Thoracic aorta (tissue), 2 donors: ENCODE results near the gene SAMMSON. TPM values are rescaled to one million over a fixed set of nuclear protein-coding genes. Genes with fewer than 3 reads are reported as not detected.

Experiments
- ATAC-seq: fragments of 150-250 bp; one replicate; pipeline ENCODE4 v1.8.0; 2017; ENCODE audit warnings: low read depth; ENCODE audit not compliant: insufficient number of reproducible peaks, low FRiP score
- DNase-seq: peaks from one replicate; pipeline ENCODE4 v3.0.0-alpha.2; 2020; ENCODE audit warnings: low spot score
- H3K27ac ChIP-seq, 2 donors: fragments of 200-600 bp; sonication (generic); 1 replicate in 1 of 2; 2 replicates in 1 of 2; pipeline ENCODE4 v1.5.1; 2016; ENCODE audit warnings: mild to moderate bottlenecking in 2 of 2, moderate library complexity in 2 of 2
- H3K27me3 ChIP-seq: fragments of 200-600 bp; sonication (generic); replicated peaks from 2 replicates; pipeline ENCODE4 v1.6.0; 2016; ENCODE audit warnings: mild to moderate bottlenecking; ENCODE audit not compliant: insufficient read depth
- H3K36me3 ChIP-seq: fragments of 200-600 bp; sonication (generic); one replicate; pipeline ENCODE4 v1.5.1; 2016
- H3K4me1 ChIP-seq, 2 donors: fragments of 200-600 bp; sonication (generic); 1 replicate in 1 of 2; 2 replicates in 1 of 2; pipeline versions ENCODE4 v1.5.1 to v1.6.0; 2016; ENCODE audit warnings: low read depth in 2 of 2, mild to moderate bottlenecking in 1 of 2; ENCODE audit not compliant: control insufficient read depth in 1 of 2
- H3K4me3 ChIP-seq: fragments of 200-600 bp; sonication (generic); 2 replicates; pipeline ENCODE4 v1.5.1; 2016; ENCODE audit warnings: mild to moderate bottlenecking
- H3K9me3 ChIP-seq: fragments of 200-600 bp; sonication (generic); 2 replicates; pipeline ENCODE4 v1.5.1; 2016
- CTCF ChIP-seq: fragments of 200-600 bp; sonication (generic); IDR thresholded peaks from one replicate; pipeline ENCODE4 v1.5.1; 2019; ENCODE audit warnings: antibody characterized with exemption
- total RNA-seq, 2 donors: library from RNA; depleted of rRNA; stranded (reverse); fragments of >200 nt; gene quantifications; one replicate each; pipeline versions ENCODE4 v1.1.0 to v1.2.3, GENCODE V29; 2016

SAMMSON gene
- total RNA-seq, 2 donors from 2014 or later = 3.4 to 25.3 TPM

- no peak overlapping the region for H3K27ac ChIP-seq
- no peak overlapping the region for H3K4me3 ChIP-seq
- H3K9me3 ChIP-seq = no peaks in the 10 kb centered on the region
- no peak for ATAC-seq
- no peaks in the 10 kb centered on the region for H3K27me3 ChIP-seq
- no peak for TF ChIP-seq CTCF
- no peaks in the 10 kb centered on the region for H3K4me1 ChIP-seq
- H3K36me3 ChIP-seq = no peaks in the 10 kb centered on the region
- no peak for DNase-seq
Measured at GRCh38 chr3:70114431-70114830, 114.9 kb downstream of the SAMMSON start.

- no peak overlapping the region for H3K4me3 ChIP-seq
- no peak for TF ChIP-seq CTCF
- DNase-seq = no peak
- H3K9me3 ChIP-seq = no peaks in the 10 kb centered on the region
- no peaks in the 10 kb centered on the region for H3K27me3 ChIP-seq
- no peak for ATAC-seq
- no peak overlapping the region for H3K27ac ChIP-seq
- no peaks in the 10 kb centered on the region for H3K4me1 ChIP-seq
- no peaks in the 10 kb centered on the region for H3K36me3 ChIP-seq
Measured at GRCh38 chr3:70119879-70120278, 120.3 kb downstream of the SAMMSON start.
